NCI-H187 treated with DMSO at 0.1 percent for 48 hours (cell line): ENCODE results near the gene IGSF21.

Experiments
- DNase-seq: peaks from one replicate; lab custom pipeline; 2025; lab: John Stamatoyannopoulos, UW

Gene IGSF21

DNA sequence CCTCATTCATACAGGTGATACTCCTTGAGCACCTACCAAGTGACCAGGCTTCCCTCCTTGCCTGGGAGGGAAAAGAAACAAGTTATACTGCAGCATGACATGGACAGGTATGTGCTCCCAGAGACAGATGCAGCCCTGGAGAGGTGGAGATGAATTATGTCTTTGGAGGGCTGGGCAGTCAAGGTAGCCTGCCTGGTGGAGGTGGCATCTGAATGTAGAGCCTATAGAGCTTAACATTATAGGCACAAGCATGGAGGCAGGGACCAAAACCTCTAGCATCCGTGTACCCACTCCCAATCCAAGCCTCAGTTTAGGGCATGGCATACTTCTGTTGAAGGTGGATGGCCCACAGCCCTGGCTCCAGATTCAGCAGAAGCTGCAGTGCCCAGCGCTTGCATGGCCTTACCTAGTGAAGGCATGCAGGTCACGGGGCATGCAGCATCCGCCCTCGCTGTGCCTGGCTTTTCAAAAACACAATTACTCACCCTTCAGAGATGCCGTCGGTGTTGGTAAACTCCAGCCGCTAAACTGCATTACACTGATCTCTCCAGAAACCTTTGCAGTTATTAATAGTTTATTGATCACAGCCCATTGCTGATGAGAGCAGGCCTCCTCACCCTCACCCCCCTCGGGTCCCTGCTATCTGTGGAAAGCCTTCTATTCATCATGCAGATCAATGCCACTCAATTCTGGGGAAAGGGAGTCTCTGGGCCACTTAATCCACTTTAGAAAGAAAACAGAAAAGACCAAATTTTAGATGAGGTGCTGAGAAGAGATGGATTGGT lies 222.1 kb downstream of the IGSF21 start:
- no peak for DNase-seq

DNA sequence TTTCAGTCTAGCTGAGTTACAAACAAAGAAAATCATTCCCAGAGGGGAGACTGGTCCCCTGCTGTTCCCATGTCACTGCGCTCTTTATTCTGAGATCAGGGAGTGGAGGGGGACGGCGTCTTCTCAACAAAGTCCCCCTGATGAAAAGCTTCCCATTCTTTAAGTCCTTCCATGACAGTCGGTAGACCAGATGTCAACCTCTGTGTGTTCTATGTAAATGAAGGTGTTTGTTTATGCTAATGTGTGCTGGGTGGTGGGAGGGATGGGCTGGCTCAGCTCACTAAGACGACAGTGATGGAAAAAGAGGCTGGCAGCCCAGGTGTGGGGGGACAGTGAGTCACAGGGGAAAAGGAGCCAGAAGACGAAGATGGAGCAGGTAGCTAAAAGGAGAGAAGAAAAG lies 225.0 kb downstream of the IGSF21 start:
- no peak for DNase-seq

DNA sequence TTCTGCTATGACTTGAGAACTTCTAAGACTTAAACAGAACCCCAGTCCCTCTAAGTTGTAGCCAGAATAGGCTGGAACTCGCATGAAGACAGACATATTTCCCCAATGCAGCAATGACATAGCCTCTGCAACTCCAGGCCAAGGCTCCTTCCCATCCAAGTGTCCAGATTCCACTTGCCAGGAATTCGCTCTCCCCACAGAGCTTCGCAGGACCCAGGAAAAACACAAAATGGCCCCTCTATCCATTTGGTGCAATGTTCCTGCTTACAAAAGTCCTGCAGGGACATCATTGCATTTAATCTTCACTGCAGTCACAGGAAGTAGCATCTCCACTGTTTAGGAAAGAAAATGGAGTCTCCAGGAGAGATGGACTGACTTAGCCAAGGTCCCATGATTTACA lies 225.6 kb downstream of the IGSF21 start:
- no peak for DNase-seq

DNA sequence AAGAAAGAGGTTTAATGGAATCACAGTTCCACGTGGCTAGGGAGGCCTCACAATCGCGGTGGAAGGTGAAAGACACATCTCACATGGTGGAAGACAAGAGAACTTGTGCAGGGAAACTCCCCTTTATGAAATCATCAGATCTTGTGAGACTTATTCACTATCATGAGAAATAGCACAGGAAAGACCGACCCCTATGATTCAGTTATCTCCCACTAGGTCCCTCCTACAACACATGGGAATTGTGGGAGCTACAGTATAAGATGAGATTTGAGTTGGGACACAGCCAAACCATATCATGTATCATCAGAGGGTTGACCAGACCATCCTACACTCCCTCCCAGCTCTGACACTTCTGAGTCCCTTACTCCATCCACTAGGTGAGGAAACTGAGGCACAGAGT lies 229.2 kb downstream of the IGSF21 start:
- no peak for DNase-seq

DNA sequence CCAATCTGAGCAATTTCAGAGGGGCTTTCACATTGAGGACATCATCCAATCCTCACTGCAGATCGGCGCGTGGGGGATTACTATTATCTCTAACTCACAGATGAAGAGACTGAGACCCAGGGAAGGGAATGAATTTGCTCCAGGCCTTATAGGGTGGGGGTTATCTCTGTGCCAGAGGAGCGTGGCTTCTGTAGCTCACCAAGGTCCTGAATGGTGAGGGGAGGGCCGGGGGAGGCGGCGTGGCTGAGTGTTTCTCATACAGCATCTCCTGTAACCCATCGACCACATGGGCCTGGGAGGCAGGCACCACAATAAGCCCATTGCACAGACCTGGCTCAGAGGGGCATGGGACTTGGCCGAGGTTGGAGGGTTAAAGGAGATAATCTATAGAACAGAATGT lies 230.2 kb downstream of the IGSF21 start:
- DNase-seq = no peak

DNA sequence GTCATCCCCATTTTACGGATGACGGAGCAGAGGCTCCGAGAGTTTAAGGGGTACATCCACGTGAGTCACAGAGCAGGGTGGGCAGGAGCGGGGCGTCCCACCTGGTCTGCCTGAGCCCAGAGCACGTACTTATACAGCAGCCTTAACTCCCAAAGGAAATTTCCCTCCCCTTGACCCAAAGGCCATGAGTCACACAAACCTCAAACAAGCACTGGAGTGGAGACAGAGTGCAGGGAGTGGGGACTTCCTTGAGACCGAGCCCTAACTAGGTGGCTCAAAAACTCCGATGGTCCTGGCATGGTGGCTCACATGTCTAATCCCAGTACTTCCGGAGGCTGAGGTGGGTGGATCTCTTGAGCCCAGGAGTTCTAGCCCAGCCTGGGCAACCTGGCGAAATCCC lies 231.6 kb downstream of the IGSF21 start:
- DNase-seq = no peak

DNA sequence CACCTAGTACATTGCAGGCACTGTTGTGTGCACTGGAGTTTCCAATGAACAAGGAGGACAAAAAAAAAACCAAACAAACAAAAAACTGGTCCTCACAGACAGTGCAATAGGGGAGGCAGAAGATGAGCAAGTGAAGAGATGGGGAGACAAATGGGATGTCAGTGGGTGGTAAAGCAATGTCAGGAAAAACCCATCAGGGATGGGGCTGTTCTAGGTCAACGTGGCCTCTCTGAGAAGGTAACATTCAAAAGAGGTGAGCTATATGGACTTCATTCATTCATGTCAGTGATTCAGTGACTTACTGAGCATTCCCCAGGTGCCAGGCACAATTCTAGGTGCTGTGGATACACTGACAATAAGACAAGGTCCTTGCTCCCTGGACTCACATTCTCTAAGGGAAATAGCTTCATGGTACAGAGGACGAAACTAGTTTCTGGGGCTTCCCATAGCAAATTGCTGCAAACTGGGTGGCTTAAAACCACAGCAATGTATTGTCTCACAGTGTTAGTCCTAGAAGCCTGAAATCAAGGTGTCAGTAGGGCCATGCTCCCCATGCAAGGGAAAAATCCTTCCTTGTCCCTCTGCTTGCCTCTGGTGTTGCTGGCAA lies 232.7 kb downstream of the IGSF21 start:
- DNase-seq = no peak

DNA sequence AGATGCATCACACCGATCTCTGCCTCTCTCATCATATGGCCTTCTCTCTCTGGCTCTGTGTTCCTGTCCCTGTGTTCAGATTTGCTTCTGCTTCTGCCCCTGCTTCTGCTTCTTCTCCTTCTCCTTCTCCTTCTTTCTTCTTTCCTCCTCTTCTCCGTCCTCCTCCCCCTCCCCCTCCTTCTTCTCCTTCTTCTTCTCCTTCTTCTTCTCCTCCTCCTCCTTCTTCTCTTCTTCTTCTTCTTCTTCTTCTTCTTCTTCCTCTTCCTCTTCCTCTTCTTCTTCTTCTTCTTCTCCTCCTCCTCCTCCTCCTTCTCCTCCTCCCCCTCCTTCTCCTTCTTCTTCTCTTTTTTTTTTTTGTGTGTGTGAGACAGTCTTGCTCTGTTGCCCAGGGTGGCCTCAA lies 233.2 kb downstream of the IGSF21 start:
- DNase-seq = no peak

DNA sequence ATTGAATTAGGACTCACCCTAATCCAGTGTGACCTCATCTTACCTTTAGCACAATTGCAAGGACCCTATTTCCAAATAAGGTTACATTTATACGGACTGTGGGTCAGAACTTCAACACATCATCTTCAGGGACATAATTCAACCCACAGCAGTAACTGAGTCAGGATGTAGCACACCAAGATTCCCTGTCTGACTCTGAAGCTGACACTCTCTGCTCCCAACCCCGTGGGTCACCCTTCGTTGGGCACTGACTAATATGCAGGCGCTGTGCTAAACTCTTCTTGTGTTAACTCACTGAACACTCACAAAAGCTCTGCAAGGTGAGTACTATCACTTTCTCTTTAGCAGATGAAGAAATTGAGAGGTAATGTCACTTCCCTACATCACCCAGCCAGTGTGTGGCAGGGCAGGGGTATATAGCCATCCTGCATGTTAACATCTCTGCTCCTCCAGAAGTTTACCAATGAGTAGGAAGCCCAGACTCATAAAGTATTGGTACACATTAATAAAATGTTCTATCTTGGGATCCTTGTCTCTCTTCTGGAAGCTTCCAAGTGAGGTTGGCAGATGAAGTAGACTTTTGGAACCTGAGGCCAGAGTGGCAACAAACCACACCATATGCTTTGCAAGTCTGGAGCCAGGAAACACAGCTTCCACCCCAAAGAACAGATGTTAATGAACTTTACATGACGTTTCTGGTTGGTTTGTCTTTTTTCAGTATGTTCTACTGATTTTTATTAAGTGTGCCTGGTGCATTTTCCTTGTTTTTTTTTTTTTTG lies 233.9 kb downstream of the IGSF21 start:
- no peak for DNase-seq

DNA sequence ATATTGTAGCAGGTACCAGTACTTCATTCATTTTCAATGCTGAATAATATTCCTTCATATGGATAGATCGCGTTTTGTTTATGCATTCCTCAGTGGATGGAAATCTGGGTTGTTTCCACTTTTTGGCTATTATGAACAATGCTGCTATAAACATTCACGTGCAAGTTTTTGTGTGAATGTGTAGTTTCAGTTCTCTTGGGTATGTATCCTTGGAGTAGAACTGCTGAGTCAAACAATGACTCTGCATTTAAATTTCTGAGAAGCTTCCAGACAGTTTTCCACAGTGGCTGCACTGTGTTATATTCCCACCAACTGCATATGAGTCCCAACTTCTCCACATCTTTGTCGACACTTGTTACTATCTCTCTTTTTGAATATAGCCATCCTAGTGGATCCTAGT lies 235.1 kb downstream of the IGSF21 start:
- DNase-seq = no peak

DNA sequence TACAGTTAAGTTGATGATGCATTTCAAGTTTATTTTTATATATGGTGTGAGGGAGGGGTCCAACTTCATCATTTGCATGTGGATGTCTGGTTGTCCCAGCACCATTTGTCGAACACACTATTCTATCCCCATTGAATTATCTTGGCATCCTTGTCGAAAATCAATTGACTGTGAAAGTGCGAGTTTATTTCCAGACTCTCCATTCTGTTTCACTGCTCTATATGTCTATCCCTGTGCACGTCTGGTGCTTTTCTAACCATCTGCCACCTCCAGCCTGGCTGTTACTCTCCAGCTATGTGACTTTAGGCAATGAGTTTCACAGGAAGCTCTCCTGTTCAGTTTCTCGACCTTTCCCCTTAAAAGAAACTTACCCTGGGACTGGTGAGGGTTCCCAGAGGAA lies 236.0 kb downstream of the IGSF21 start:
- DNase-seq = no peak

DNA sequence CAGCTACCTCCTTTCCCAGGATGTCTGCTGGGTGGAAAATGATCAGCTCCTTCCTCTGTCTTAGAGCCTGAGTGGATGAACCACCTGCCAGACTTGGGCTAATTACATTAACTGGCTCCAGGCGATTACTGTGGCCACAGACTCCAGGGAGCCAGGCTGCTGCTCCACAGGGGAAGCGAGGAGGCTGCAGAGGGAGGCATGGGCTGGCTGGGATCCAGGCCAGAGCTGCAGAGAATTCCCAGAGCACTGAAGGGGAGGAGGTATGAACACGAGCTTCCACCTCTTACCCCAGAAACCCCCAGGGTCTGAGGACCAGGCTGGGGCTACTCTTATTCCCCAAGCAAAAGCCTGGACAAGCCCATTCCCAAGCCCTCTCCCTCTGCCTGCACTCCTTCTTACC lies 237.2 kb downstream of the IGSF21 start:
- DNase-seq = peak; percentile 25

DNA sequence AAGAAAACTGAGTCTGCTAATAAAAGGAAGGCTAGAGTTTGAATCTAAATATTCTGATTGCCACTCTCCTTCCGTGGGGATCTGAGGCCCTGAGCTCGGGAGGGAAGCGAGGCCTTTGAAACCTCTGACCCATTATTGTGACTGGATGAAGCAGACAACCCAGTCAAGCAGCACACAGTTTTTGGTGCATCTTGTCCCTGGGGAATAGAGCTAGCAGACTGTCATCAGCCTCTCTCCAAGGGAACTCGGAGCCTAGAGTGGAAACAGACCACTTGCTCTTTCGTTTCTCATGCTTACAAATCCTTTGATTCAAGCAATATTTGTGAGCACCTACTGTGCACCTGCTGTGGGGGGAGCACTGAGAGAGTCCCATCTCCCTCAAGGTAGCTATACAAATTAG lies 240.0 kb downstream of the IGSF21 start:
- no peak for DNase-seq

DNA sequence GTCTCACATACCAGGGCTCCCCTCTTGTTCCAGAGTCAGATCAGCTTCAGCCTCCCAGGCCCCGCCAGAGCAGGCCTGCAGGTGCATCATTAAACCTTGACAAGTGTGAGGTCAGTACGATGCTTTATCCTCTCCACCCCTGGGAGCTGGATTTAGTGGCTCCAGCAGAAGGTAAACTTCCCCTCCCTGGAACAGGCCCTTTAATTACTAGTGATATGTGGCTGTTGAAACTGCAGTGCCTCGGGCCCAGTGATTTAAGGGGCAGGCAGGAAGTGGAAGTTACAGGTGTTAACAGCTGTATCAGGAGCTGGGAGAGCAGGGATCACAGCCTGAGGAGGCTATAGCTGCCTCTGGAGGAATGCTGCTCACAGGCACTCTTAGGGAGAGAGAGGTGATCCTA lies 240.8 kb downstream of the IGSF21 start:
- DNase-seq = no peak

DNA sequence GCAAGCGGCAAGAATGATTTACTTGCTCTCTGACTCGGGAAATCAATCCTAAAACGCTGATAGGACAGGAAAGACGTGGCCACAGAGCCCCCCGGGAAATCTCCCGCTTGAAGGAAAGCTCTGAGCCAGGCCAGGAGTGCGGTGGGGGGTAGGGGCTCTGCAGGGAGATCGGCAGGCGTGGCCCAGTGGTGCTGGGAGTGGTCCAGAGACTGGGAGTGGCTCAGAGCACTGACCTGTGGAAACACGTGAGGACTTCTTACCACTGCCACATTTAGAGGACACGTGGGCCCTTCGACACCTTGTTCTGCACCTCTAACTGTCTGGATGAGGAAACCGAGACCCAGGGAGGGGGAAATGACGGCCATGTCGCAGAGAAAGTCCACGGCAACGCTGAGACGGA lies 243.1 kb downstream of the IGSF21 start:
- DNase-seq = no peak

DNA sequence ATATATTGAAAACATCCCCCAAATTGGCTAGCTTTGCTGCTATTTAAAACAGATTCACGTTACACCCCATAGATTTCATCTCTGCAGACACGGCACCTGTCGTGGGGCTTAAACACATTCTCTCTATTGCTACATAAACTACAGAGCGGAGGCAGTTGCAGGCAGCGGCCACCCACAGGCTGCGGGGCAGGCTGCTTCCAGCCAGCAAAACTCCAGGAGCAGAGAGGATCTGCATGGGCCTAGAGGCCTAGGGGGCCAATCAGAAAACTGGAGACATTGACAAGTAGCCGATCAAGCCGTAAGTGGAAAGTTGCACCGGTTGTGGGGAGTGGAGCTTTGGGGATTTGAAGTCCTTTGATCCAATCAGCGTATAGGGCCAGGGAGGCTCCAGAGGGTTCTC lies 244.1 kb downstream of the IGSF21 start:
- no peak for DNase-seq

DNA sequence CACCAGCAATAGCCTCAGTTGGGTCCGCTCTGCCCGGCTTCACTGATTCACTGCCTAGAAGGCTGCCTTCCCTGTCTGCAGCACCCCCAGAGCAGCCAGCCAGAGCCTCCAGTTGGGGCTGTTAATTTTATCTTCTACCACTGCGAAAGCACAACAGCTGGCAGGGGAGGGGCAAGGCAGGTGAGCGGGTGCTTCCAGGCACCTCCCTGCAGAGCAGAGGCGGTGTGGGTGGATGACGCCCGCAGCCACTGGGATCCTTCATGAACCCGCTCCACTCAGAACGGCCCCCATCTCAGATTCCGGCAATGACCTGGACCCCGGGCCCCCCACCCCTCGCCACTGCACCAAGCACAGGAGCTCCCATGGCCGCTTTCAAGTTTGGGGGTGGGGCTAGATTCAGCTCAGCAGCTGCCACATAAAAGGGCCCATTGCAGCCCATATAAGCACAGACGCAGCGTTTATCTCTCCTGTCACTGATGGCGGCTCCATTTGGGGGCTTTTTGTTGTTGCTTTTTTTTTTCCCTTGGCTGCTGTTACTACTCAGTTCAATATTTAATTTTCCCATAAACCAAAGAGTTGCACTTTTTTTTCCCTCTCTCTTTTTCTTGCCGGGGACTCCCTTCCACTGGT lies 245.2 kb downstream of the IGSF21 start:
- no peak for DNase-seq

DNA sequence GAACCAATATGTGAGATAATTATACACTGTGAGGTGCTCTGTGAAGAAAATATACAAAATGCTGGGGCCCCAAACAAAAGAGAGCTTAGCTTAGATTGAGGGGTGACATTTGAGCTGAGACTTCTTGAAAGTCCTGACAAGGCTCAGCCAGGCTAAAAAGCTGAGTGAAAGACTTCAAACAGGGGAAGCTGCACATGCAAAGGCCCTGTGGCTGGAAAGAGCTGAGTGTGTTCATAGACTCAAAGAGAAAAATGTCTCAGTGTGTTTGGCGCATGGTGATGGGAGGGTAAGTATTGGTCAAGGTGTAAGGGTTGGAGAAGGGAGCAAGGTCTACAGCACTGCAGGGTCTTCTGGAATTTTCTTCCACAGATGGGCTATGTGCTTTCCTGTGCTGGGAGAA lies 245.9 kb downstream of the IGSF21 start:
- DNase-seq = no peak

DNA sequence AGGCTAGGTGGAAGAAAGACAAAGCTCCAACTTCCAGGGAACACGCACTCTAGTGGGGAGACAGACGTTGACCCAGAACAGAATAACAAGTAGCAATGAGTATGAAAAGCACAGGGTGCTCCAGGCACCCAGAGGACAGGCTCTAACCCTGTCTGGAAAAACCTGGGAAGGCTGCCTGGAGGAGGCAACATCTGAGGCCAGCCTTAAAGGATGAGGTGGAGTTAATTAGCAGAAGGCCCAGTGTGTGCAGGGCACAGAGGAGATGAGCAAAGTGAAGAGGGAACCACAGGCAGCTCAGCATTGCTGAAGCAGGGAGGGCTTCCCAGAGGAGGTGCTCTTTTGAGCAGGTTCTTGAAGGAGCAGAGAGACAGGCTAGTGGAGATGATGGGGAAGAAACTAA lies 246.4 kb downstream of the IGSF21 start:
- DNase-seq = no peak

DNA sequence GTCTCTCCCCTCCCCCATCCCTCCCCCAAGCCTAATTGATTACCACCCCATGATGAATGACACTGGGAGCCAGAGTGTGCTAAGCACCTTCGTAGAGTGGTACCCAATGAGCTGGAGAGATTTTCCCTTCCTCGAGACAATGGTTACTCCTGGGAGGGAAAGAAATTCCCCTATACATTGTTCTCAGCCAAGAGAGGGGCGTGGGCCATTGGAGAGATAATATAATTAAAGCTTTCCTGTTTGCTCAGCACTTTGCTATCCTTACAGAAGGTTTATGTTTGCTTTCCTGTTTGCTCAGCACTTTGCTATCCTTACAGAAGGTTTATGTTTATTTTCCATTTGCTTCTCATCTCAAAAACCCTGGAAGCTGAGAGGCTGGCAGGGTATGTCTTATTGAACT lies 247.0 kb downstream of the IGSF21 start:
- no peak for DNase-seq

DNA sequence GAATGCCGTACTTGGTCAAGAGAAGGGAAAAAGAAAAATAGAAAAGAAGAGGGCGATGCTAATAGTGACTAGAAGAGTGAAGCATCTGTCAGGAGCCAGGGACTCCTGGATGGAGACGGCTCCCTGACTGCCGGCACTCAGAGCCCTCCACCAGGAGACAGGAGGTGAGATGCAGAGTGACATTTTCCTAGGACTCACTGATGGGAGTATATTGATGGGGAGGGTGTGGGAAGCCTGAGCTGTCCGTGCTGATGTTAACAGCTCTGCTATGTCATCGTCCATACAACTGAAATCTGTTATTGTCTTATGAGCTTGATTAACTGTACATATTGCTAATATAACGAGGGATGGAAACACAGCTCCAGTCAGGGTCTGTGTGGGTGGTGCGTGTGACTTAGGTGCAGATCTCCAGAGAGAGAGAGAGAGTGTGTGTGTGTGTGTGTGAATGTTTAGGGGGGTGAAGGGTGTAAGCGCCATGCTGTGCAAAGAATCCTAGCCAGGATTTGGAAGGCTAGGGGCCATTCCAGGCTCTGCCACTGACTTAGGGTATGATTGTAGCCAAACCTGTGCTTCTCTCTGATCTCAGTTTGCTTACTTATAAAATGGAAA lies 250.1 kb downstream of the IGSF21 start:
- no peak for DNase-seq

DNA sequence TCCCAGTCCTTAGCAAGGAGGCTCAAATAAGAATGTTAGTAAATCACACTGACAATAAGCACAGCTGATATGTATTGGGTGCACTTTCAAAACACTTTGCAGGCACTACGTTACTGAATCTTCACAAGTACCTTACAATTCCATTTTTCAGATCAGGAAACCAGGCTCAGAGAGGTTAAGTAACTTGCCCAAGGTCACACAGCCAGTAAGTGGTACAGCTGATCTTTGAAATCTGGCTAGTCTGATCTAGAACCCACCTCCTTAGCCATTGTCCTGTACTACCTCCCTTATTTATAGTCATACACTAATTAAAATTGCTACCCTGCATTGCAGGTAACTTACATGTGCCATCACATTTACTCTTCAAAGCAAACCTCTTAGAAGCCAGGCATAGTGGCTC lies 251.0 kb downstream of the IGSF21 start:
- no peak for DNase-seq
